Astrocyte (in vitro differentiated cells and primary cell): ENCODE measurements around the gene EGR1. TPM values are rescaled to one million over a fixed set of nuclear protein-coding genes. Genes with fewer than 3 reads are reported as not detected.

ENCODE experiments used
- DNase-seq: peaks from one replicate; pipeline ENCODE4 v3.0.0-alpha.2; 2010; ENCODE audit warnings: low read depth
- FAIRE-seq: peaks from 2 replicates; lab custom pipeline; 2011; peaks lifted over from hg19 to GRCh38; lab: Jason Lieb, UNC
- H2AFZ ChIP-seq: 2 replicates; pipeline ENCODE4 v1.6.0; 2012; ENCODE audit warnings: low read depth, low read length, inconsistent platforms
- H3K27ac ChIP-seq: 2 replicates; pipeline ENCODE4 v1.5.1; 2011; ENCODE audit warnings: low read depth, low read length, inconsistent platforms
- H3K27me3 ChIP-seq: 2 replicates; pipeline ENCODE4 v1.6.0; 2011; ENCODE audit warnings: low read length, inconsistent platforms; ENCODE audit not compliant: insufficient read depth
- H3K36me3 ChIP-seq: 2 replicates; pipeline ENCODE4 v1.5.1; 2011; ENCODE audit warnings: low read length, inconsistent platforms; ENCODE audit not compliant: insufficient read depth
- H3K4me1 ChIP-seq: 2 replicates; pipeline ENCODE4 v1.5.1; 2011; ENCODE audit warnings: low read length, inconsistent platforms; ENCODE audit not compliant: insufficient read depth
- H3K4me2 ChIP-seq: 2 replicates; pipeline ENCODE4 v1.6.0; 2012; ENCODE audit warnings: low read length, inconsistent platforms
- H3K4me3 ChIP-seq: 2 replicates; pipeline ENCODE4 v1.5.1; 2011; ENCODE audit warnings: low read depth, mild to moderate bottlenecking, low read length, inconsistent platforms; ENCODE audit not compliant: insufficient read depth
- H3K79me2 ChIP-seq: 2 replicates; pipeline ENCODE4 v1.6.0; 2012; ENCODE audit warnings: mild to moderate bottlenecking, low read length, inconsistent platforms; ENCODE audit not compliant: insufficient read depth
- H3K9ac ChIP-seq: 2 replicates; pipeline ENCODE4 v1.6.0; 2012; ENCODE audit warnings: mild to moderate bottlenecking, low read length, inconsistent platforms
- H3K9me3 ChIP-seq: 2 replicates; pipeline ENCODE4 v1.5.1; 2012; ENCODE audit warnings: low read depth, mild to moderate bottlenecking, low read length, inconsistent platforms; ENCODE audit not compliant: insufficient read depth
- H4K20me1 ChIP-seq: 2 replicates; pipeline ENCODE4 v1.6.0; 2012; ENCODE audit warnings: low read length, inconsistent platforms; ENCODE audit not compliant: insufficient read depth
- H3K27ac Mint-ChIP-seq: one replicate; pipeline ENCODE4 v1.8.0; 2021; ENCODE audit warnings: mild to moderate bottlenecking, mixed read lengths; ENCODE audit not compliant: unreplicated experiment
- H3K27me3 Mint-ChIP-seq: one replicate; pipeline ENCODE4 v1.8.0; 2021; ENCODE audit warnings: low read depth, mixed read lengths; ENCODE audit not compliant: unreplicated experiment
- H3K36me3 Mint-ChIP-seq: one replicate; pipeline ENCODE4 v1.8.0; 2021; ENCODE audit warnings: low read depth, mixed read lengths; ENCODE audit not compliant: unreplicated experiment
- H3K4me1 Mint-ChIP-seq: one replicate; pipeline ENCODE4 v1.8.0; 2021; ENCODE audit warnings: low read depth, mixed read lengths; ENCODE audit not compliant: unreplicated experiment
- H3K4me3 Mint-ChIP-seq: one replicate; pipeline ENCODE4 v1.8.0; 2021; ENCODE audit warnings: mild to moderate bottlenecking, moderate library complexity, mixed read lengths; ENCODE audit not compliant: unreplicated experiment
- H3K9me3 Mint-ChIP-seq: one replicate; pipeline ENCODE4 v1.8.0; 2021; ENCODE audit warnings: mild to moderate bottlenecking, mixed read lengths; ENCODE audit not compliant: unreplicated experiment
- CTCF ChIP-seq: IDR thresholded peaks from 2 replicates; pipeline ENCODE4 v1.5.1; 2011; ENCODE audit warnings: low read depth, mild to moderate bottlenecking, inconsistent platforms, low read length, moderate library complexity; ENCODE audit not compliant: insufficient read depth
- EZH2 ChIP-seq: IDR thresholded peaks from 2 replicates; pipeline ENCODE4 v1.6.1; 2012; ENCODE audit warnings: mild to moderate bottlenecking, low read length, inconsistent platforms; ENCODE audit not compliant: insufficient read depth
- total RNA-seq: library from RNA; stranded (reverse); gene quantifications from 2 replicates; pipeline ENCODE4 v1.2.1, GENCODE V29; 2021

Gene EGR1
- total RNA-seq, 1 donor from 2014 or later: 31.5 TPM

GRCh38 chr5:138440159-138441073, 24.9 kb upstream of the EGR1 start:
- H2AFZ ChIP-seq: peak overlapping the region; percentile 73
- H3K79me2 ChIP-seq: no peaks in the 10 kb centered on the region
- peak overlapping the region; percentile 87 for H3K4me2 ChIP-seq
- peaks cover 17% of the 10 kb centered on the region for H3K4me1 ChIP-seq
- H3K36me3 Mint-ChIP-seq: peaks cover 13% of the 10 kb centered on the region
- H3K4me1 Mint-ChIP-seq: no peaks in the 10 kb centered on the region
- FAIRE-seq (no peak), DNase-seq (no peak)
- H3K4me3 ChIP-seq: no peak overlapping the region
- no peaks in the 10 kb centered on the region for H3K27me3 ChIP-seq
- peak overlapping the region; percentile 73 for H3K9ac ChIP-seq
- peak overlapping the region; percentile 88 for H3K4me3 Mint-ChIP-seq
- peaks cover 14% of the 10 kb centered on the region for H3K36me3 ChIP-seq
- no peaks in the 10 kb centered on the region for H3K9me3 Mint-ChIP-seq
- H3K9me3 ChIP-seq: no peaks in the 10 kb centered on the region
- H3K27ac ChIP-seq: no peak overlapping the region
- no peaks in the 10 kb centered on the region for H4K20me1 ChIP-seq
- H3K27ac Mint-ChIP-seq: no peak overlapping the region
- TF ChIP-seq CTCF (no peak), EZH2 (no peak)
- peaks cover 7% of the 10 kb centered on the region for H3K27me3 Mint-ChIP-seq

DNA sequence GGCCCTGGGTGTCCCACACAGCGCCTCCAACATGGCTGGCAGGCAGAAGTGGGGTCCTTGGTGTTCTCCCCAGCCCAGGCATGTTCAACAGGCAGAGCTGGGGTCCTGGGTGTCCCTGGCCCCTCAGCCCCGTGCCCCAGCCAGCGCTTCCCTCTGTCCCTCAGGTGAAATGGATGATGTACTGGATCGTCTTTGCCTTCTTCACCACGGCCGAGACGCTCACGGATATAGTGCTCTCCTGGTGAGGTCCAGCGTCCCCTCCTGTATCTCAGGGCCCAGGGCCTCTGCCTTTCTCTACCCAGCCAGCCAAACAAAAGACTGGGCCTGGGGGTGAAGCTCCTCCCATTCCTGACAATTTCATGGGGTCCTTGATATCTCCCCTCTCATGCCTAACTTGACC, 24.1 kb upstream of the EGR1 start:
- FAIRE-seq (no peak), DNase-seq (no peak)
- Histone ChIP-seq H3K36me3 (peaks cover 5% of the 10 kb centered on the region), H3K4me2 (no peak overlapping the region), H2AFZ (no peak overlapping the region), H3K9me3 (no peaks in the 10 kb centered on the region), H4K20me1 (no peaks in the 10 kb centered on the region), H3K4me1 (peaks cover 17% of the 10 kb centered on the region), H3K9ac (no peak overlapping the region), H3K27me3 (no peaks in the 10 kb centered on the region), H3K79me2 (no peaks in the 10 kb centered on the region), H3K4me3 (no peak overlapping the region), H3K27ac (no peak overlapping the region)
- no peak overlapping the region for H3K4me3 Mint-ChIP-seq
- peaks cover 7% of the 10 kb centered on the region for H3K27me3 Mint-ChIP-seq
- no peak for TF ChIP-seq CTCF
- no peak for TF ChIP-seq EZH2
- H3K9me3 Mint-ChIP-seq: no peaks in the 10 kb centered on the region
- no peaks in the 10 kb centered on the region for H3K4me1 Mint-ChIP-seq
- H3K36me3 Mint-ChIP-seq: peaks cover 11% of the 10 kb centered on the region
- H3K27ac Mint-ChIP-seq: no peak overlapping the region
